ENCODE data around the gene CYYR1.

The CYYR1 gene

DNA sequence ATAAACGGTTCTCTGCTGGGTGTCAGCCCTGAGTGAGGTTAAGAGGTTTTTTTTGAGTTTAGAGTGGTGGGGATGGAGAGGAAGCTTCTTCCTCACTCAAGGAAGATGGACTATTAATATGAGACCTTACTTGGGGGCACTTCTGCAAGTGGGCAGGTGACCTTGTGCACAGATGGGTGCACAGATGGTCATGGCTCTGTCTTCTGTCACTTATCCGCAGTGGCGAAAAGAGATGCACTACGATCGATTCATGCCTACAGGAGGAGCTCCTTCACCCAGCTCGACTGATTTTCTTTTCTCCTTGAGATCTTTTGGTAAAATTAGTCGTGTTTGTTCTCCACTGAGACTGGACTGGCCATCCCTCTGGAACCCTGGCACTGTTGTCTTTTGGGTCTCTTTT is 22.9 kb upstream of the CYYR1 start:
- TF ChIP-seq, protein P1, sequence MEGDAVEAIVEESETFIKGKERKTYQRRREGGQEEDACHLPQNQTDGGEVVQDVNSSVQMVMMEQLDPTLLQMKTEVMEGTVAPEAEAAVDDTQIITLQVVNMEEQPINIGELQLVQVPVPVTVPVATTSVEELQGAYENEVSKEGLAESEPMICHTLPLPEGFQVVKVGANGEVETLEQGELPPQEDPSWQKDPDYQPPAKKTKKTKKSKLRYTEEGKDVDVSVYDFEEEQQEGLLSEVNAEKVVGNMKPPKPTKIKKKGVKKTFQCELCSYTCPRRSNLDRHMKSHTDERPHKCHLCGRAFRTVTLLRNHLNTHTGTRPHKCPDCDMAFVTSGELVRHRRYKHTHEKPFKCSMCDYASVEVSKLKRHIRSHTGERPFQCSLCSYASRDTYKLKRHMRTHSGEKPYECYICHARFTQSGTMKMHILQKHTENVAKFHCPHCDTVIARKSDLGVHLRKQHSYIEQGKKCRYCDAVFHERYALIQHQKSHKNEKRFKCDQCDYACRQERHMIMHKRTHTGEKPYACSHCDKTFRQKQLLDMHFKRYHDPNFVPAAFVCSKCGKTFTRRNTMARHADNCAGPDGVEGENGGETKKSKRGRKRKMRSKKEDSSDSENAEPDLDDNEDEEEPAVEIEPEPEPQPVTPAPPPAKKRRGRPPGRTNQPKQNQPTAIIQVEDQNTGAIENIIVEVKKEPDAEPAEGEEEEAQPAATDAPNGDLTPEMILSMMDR (IDR thresholded peaks at IDR 0.05; ENCODE audit: low read depth, low read length): peak; percentile 35; the same call in 1 of the 2 replicates
- Histone ChIP-seq H3K27me3 (ENCODE audit: insufficient read depth, low read depth, severe bottlenecking) (no peaks in the 10 kb centered on the region), H3K36me3 (no peaks in the 10 kb centered on the region), H3K27ac (peak overlapping the region; percentile 59), H3K9me3 (ENCODE audit: severe bottlenecking) (no peaks in the 10 kb centered on the region), H3K4me3 (ENCODE audit: low read depth, low read length) (no peak overlapping the region)
- peak; percentile 76 for DNase-seq

DNA sequence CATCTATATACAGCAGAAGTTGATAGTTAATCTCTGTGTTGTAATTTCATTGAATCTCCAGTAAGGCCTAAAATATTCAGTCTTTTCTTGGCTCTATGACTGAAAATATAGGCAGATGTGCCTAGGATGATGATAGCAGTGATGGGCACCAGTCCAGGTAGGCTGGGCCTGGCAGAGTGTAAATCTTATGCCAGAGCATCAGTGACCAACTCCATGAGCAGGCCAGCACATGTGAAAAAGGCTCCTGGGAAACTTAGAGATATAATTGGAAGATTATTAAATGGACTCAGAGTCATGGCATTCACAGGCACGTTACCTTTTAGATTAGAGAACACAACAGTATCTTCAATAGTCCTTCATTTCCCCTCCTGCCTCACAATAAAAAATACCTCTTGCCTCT is 20.7 kb upstream of the CYYR1 start:
- Histone ChIP-seq H3K36me3 (no peaks in the 10 kb centered on the region), H3K27me3 (ENCODE audit: insufficient read depth, low read depth, severe bottlenecking) (no peaks in the 10 kb centered on the region), H3K9me3 (ENCODE audit: severe bottlenecking) (no peaks in the 10 kb centered on the region), H3K27ac (no peak overlapping the region), H3K4me3 (ENCODE audit: low read depth, low read length) (no peak overlapping the region)
- TF ChIP-seq, protein P1 (IDR thresholded peaks at IDR 0.05; ENCODE audit: low read depth, low read length): no peak
- no peak for DNase-seq

DNA sequence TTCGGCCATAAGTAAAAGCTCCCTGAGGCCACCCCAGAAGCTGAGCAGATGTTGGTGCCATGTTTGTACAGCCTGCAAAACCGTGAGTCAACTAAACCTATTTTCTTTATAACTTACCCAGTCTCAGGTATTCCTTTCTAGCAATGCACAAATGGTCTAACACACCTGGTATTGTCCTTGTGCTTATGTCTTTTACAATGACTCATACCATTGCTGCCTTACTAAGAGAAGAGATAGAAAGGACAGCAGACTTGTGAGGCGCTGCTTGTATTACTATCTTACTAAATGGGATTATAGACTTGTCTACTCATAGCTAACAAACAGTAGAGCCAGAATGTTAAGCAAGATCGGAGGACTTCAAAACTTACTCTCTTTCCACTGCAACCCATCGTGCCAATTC is 18.5 kb upstream of the CYYR1 start:
- Histone ChIP-seq H3K27me3 (ENCODE audit: insufficient read depth, low read depth, severe bottlenecking) (no peaks in the 10 kb centered on the region), H3K9me3 (ENCODE audit: severe bottlenecking) (no peaks in the 10 kb centered on the region), H3K27ac (no peak overlapping the region), H3K36me3 (no peaks in the 10 kb centered on the region), H3K4me3 (ENCODE audit: low read depth, low read length) (no peak overlapping the region)
- TF ChIP-seq, protein P1 (IDR thresholded peaks at IDR 0.05; ENCODE audit: low read depth, low read length): no peak
- no peak for DNase-seq

DNA sequence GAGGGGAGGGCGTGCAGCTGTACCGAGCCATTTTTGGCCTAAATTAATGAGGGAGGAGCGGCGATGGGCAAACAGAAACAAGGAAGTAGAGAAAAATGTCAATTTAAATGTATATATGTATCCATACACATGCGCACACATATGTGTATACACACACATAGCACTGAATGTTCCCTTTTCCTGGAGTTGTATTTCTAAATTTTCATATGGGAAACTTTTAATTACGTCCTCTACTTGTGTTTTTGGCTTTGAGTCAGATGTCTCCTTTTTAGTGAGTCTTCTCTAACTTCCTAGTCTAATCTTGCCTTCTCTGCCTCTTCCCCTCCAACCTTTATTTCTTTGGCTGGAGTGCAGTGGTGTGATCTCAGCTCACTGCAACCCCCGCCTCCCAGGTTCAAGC is 15.4 kb upstream of the CYYR1 start:
- no peaks in the 10 kb centered on the region for H3K9me3 ChIP-seq (ENCODE audit: severe bottlenecking)
- H3K4me3 ChIP-seq (ENCODE audit: low read depth, low read length): no peak overlapping the region
- TF ChIP-seq, protein P1 (IDR thresholded peaks at IDR 0.05; ENCODE audit: low read depth, low read length): no peak
- H3K36me3 ChIP-seq: no peaks in the 10 kb centered on the region
- no peak for DNase-seq
- H3K27me3 ChIP-seq (ENCODE audit: insufficient read depth, low read depth, severe bottlenecking): no peaks in the 10 kb centered on the region
- no peak overlapping the region for H3K27ac ChIP-seq

DNA sequence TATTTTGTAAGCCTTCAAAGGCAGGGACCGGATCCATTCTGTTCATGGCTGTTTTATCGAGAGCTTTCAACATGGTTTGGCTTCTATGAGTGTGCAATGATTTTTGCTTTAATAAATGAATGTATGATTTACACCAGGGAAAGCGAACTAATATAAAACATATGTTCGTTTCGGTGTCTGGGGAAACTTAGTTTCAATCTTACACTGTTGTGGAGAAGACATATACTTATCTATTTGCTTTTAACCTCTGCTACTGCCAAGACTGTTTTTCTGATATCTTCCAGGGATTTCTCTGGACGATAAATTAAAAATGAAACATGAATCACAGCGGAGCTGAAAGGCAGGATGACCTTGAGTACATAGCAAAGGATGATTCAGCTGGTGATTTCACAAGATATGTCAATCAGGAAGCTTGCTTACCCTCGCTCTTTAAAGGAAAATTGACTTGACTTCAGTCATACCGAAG is 14.7 kb upstream of the CYYR1 start:
- Histone ChIP-seq H3K9me3 (ENCODE audit: severe bottlenecking) (no peaks in the 10 kb centered on the region), H3K4me3 (ENCODE audit: low read depth, low read length) (no peak overlapping the region), H3K27ac (no peak overlapping the region), H3K27me3 (ENCODE audit: insufficient read depth, low read depth, severe bottlenecking) (no peaks in the 10 kb centered on the region), H3K36me3 (no peaks in the 10 kb centered on the region)
- no peak for DNase-seq
- TF ChIP-seq, protein P1 (IDR thresholded peaks at IDR 0.05; ENCODE audit: low read depth, low read length): no peak

DNA sequence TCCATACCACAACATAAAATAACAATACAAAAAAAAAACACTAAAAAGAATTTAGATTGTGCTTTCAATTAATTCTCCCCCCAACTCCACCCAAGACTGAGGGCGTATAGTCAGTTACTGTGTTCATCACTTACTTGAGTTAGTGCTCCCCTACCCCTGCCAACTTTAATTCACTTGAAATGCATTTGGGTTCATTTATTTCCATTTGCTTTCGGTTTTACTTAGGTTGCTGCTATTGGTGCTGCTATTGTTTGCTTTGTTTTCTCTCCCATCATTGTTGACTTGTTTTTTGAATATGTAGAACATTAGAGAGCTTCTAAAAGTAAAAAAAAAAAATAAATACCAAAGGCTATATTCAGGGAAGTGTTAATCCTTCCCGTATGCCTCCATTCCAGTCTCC is 10.7 kb upstream of the CYYR1 start:
- no peak for DNase-seq
- Histone ChIP-seq H3K36me3 (no peaks in the 10 kb centered on the region), H3K4me3 (ENCODE audit: low read depth, low read length) (no peak overlapping the region), H3K27me3 (ENCODE audit: insufficient read depth, low read depth, severe bottlenecking) (no peaks in the 10 kb centered on the region), H3K27ac (no peak overlapping the region), H3K9me3 (ENCODE audit: severe bottlenecking) (peaks cover 11% of the 10 kb centered on the region)
- TF ChIP-seq, protein P1 (IDR thresholded peaks at IDR 0.05; ENCODE audit: low read depth, low read length): no peak
